WTC11 (cell line): ENCODE results near the gene COPS6.

Experiments used
- CTCF ChIP-seq: fragments of 200-600 bp; IDR thresholded peaks from 2 replicates; pipeline ENCODE4 v1.8.0; 2022; ENCODE audit warnings: antibody characterized with exemption
- E2F4 ChIP-seq: sonication (generic); formaldehyde crosslinking; IDR thresholded peaks from 2 replicates; pipeline ENCODE4 v1.8.1; 2022; ENCODE audit warnings: low read depth, mild to moderate bottlenecking, moderate library complexity, missing genetic modification reagents, borderline replicate concordance
- FOXJ3 ChIP-seq: sonication (generic); formaldehyde crosslinking; IDR thresholded peaks from 2 replicates; pipeline ENCODE4 v1.9.0; 2021; ENCODE audit warnings: missing genetic modification reagents, mild to moderate bottlenecking, borderline replicate concordance
- JUN ChIP-seq: sonication (generic); formaldehyde crosslinking; IDR thresholded peaks from 2 replicates; pipeline ENCODE4 v1.8.0; 2023; ENCODE audit warnings: mild to moderate bottlenecking, missing genetic modification reagents
- ZNF232 ChIP-seq: sonication (generic); formaldehyde crosslinking; IDR thresholded peaks from 2 replicates; pipeline ENCODE4 v1.8.0; 2022; ENCODE audit warnings: mild to moderate bottlenecking, missing genetic modification reagents
- ZNF263 ChIP-seq: sonication (generic); formaldehyde crosslinking; IDR thresholded peaks from 2 replicates; pipeline ENCODE4 v1.8.1; 2022; ENCODE audit warnings: low read depth, mild to moderate bottlenecking, moderate library complexity, missing genetic modification reagents
- TF ChIP-seq, protein P1 (sequence below): sonication (generic); formaldehyde crosslinking; IDR thresholded peaks from 2 replicates; pipeline ENCODE4 v1.8.1; 2022; ENCODE audit warnings: low read depth, missing genetic modification reagents, borderline replicate concordance
- TF ChIP-seq, protein P2 (sequence below): sonication (generic); formaldehyde crosslinking; IDR thresholded peaks from 2 replicates; pipeline ENCODE4 v1.8.0; 2022; ENCODE audit warnings: mild to moderate bottlenecking, missing genetic modification reagents

DNA sequence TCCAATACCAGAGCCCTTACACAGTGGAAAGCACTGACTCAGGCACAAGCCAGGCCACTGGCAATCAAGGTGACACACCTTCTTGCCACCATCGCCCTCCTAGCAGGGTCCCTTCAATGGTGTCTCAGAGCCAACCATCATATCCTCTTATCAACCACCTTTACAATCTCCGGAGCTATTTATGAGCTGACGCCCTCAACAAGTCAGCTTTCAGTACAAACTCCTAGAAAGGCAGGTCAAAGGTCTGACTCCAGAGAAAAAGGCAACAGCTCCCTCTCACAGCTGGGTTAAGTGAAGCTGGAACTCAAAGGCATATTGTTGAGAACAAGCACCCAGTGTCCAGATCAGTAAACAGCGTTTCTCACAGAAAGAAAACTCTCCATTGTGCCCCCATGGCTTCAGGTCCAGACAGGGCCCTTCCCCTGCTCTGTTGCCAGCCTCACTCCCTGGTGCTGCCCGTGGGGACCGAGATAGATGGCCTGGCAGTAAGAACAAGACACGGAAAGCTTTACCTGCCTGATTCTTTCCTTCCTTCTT is 9.7 kb upstream of the COPS6 start:
- TF ChIP-seq CTCF (no peak), ZNF263 (no peak), E2F4 (CRISPR knock-in tag) (no peak), ZNF232 (CRISPR knock-in tag) (no peak), JUN (CRISPR knock-in tag) (no peak), FOXJ3 (CRISPR knock-in tag) (no peak)
- TF ChIP-seq, protein P1, sequence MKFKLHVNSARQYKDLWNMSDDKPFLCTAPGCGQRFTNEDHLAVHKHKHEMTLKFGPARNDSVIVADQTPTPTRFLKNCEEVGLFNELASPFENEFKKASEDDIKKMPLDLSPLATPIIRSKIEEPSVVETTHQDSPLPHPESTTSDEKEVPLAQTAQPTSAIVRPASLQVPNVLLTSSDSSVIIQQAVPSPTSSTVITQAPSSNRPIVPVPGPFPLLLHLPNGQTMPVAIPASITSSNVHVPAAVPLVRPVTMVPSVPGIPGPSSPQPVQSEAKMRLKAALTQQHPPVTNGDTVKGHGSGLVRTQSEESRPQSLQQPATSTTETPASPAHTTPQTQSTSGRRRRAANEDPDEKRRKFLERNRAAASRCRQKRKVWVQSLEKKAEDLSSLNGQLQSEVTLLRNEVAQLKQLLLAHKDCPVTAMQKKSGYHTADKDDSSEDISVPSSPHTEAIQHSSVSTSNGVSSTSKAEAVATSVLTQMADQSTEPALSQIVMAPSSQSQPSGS (CRISPR knock-in tag), result no peak
- TF ChIP-seq, protein P2, sequence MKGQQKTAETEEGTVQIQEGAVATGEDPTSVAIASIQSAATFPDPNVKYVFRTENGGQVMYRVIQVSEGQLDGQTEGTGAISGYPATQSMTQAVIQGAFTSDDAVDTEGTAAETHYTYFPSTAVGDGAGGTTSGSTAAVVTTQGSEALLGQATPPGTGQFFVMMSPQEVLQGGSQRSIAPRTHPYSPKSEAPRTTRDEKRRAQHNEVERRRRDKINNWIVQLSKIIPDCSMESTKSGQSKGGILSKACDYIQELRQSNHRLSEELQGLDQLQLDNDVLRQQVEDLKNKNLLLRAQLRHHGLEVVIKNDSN, result no peak
